ENCODE measurements around the gene PVR. TPM values are rescaled to one million over a fixed set of nuclear protein-coding genes. Genes with fewer than 3 reads are reported as not detected.

The PVR gene
- total RNA-seq (10 to 100 TPM in 3 of 4 donors, 1 to 10 TPM in 1; 7.8 to 39.4 (median 14.6) TPM), polyA plus RNA-seq (10 to 100 TPM in 1 of 3 donors, 1 to 10 TPM in 2; 3.0 to 19.7 (median 4.6) TPM)

- peak; percentile 80 for DNase-seq
- Histone ChIP-seq H3K27ac (peak within 1 kb of the TSS; percentile 74 to 92 (median 81)), H3K4me1 (peaks cover 0 to 34% (median 7%) of the 10 kb centered on the region in 4 donors), H3K36me3 (peaks cover 0 to 11% (median 0%) of the 10 kb centered on the region in 4 donors), H3K4me3 (peak within 1 kb of the TSS; percentile 56 to 93 (median 66)), H3K9me3 (no peaks in the 10 kb centered on the region), H3K27me3 (no peaks in the 10 kb centered on the region)
- intact Hi-C loops (cut with DNase I), result no loop called here
- TF ChIP-seq POLR2AphosphoS5 (IDR thresholded peaks at IDR 0.05) (peak; percentile 52 to 76 (median 66)), POLR2A (IDR thresholded peaks at IDR 0.05) (peak; percentile 38 to 42), CTCF (IDR thresholded peaks at IDR 0.05) (no peak), EP300 (IDR thresholded peaks at IDR 0.05) (no peak)
- WGBS, 2 donors, result 1% methylated on average over 70 of the region's 70 CpGs
Observed at GRCh38 chr19:44643605-44644401, at the start of gene PVR. Gene PVR (plus strand): TSS chr19:44643910. CDS start chr19:44644097, 187 bp downstream.

GRCh38 chr19:44596428-44597130 is 47.1 kb upstream of the PVR start:
- Histone ChIP-seq H3K36me3 (no peaks in the 10 kb centered on the region), H3K4me3 (no peak overlapping the region), H3K27ac (no peak overlapping the region), H3K9me3 (no peaks in the 10 kb centered on the region), H3K27me3 (peaks cover 0 to 25% (median 0%) of the 10 kb centered on the region in 3 donors), H3K4me1 (no peaks in the 10 kb centered on the region)
- 22 to 67% methylated on average over 10 of the region's 10 CpGs for WGBS, 2 donors
- intact Hi-C loops (cut with DNase I), result no loop called here
- DNase-seq, result no peak
- TF ChIP-seq POLR2A (IDR thresholded peaks at IDR 0.05), result no peak
- TF ChIP-seq EP300 (IDR thresholded peaks at IDR 0.05), result no peak
- TF ChIP-seq POLR2AphosphoS5 (IDR thresholded peaks at IDR 0.05), result no peak
- TF ChIP-seq CTCF (IDR thresholded peaks at IDR 0.05), result no peak

GRCh38 chr19:44597131-44597491 is 46.6 kb upstream of the PVR start:
- 18 to 65% methylated on average over 3 of the region's 3 CpGs for WGBS, 2 donors
- Histone ChIP-seq H3K27ac (no peak overlapping the region), H3K9me3 (no peaks in the 10 kb centered on the region), H3K4me1 (no peaks in the 10 kb centered on the region), H3K4me3 (no peak overlapping the region), H3K36me3 (no peaks in the 10 kb centered on the region), H3K27me3 (peaks cover 0 to 25% (median 0%) of the 10 kb centered on the region in 3 donors)
- intact Hi-C loops (cut with DNase I), result no loop called here
- no peak for DNase-seq
- TF ChIP-seq POLR2A (IDR thresholded peaks at IDR 0.05) (no peak), CTCF (IDR thresholded peaks at IDR 0.05) (no peak), EP300 (IDR thresholded peaks at IDR 0.05) (no peak), POLR2AphosphoS5 (IDR thresholded peaks at IDR 0.05) (no peak)

GRCh38 chr19:44598355-44598754 is 45.4 kb upstream of the PVR start:
- Histone ChIP-seq H3K9me3 (no peaks in the 10 kb centered on the region), H3K36me3 (no peaks in the 10 kb centered on the region), H3K27ac (no peak overlapping the region), H3K4me1 (no peaks in the 10 kb centered on the region), H3K4me3 (no peak overlapping the region), H3K27me3 (peaks cover 0 to 20% (median 0%) of the 10 kb centered on the region in 3 donors)
- intact Hi-C loops (cut with DNase I), result no loop called here
- TF ChIP-seq POLR2AphosphoS5 (IDR thresholded peaks at IDR 0.05) (no peak), EP300 (IDR thresholded peaks at IDR 0.05) (no peak), CTCF (IDR thresholded peaks at IDR 0.05) (no peak), POLR2A (IDR thresholded peaks at IDR 0.05) (no peak)
- DNase-seq, result no peak

Data from sigmoid colon (tissue), 7 donors.